ENCODE data around the gene NELFA.
"Not testable (repeated sequence)": the region's sequence is repeated elsewhere in the genome, so short reads cannot be mapped to it uniquely, and the experiment has no call there.

The NELFA gene

GRCh38 chr4:2025817-2026216 is 17.0 kb upstream of the NELFA start (continued):
- TF ChIP-seq TSHZ2 (CRISPR knock-in tag; IDR thresholded peaks at IDR 0.05), result no peak
- TF ChIP-seq SNAI2 (CRISPR knock-in tag; IDR thresholded peaks at IDR 0.05), result no peak
- TF ChIP-seq, protein P1, sequence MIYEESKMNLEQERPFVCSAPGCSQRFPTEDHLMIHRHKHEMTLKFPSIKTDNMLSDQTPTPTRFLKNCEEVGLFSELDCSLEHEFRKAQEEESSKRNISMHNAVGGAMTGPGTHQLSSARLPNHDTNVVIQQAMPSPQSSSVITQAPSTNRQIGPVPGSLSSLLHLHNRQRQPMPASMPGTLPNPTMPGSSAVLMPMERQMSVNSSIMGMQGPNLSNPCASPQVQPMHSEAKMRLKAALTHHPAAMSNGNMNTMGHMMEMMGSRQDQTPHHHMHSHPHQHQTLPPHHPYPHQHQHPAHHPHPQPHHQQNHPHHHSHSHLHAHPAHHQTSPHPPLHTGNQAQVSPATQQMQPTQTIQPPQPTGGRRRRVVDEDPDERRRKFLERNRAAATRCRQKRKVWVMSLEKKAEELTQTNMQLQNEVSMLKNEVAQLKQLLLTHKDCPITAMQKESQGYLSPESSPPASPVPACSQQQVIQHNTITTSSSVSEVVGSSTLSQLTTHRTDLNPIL (CRISPR knock-in tag; IDR thresholded peaks at IDR 0.05; ENCODE audit: low read depth), result no peak
- TF ChIP-seq BACH2 (CRISPR knock-in tag; IDR thresholded peaks at IDR 0.05; ENCODE audit: borderline replicate concordance), result no peak
- no peak for TF ChIP-seq TOX (CRISPR knock-in tag; IDR thresholded peaks at IDR 0.05; ENCODE audit: borderline replicate concordance)
- TF ChIP-seq GLIS3 (CRISPR knock-in tag; IDR thresholded peaks at IDR 0.05), result no peak
- TF ChIP-seq RARB (CRISPR knock-in tag; IDR thresholded peaks at IDR 0.05), result no peak

DNA sequence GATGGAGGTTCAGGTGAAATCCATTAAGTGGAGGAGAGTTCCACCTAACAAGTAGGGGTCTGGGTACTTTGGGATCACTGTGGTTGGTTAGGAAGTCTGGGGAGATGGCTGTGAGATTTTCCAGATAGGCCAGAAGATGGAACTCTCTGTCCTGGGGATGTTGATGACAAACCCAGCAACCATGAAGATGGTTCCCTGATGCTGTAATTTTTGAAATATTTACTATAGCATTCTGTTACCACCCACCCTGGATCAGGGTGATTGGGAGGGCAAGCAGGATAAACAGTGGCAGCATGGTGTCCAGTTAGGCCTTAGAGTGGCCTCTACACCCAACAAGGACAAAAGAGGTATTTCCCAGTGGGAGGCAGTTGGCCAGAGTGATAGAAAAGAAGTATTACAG is 15.9 kb upstream of the NELFA start:
- TF ChIP-seq ZFP30 (CRISPR knock-in tag; IDR thresholded peaks at IDR 0.05) (no peak), SNAI2 (CRISPR knock-in tag; IDR thresholded peaks at IDR 0.05) (no peak)
- TF ChIP-seq, protein P2, sequence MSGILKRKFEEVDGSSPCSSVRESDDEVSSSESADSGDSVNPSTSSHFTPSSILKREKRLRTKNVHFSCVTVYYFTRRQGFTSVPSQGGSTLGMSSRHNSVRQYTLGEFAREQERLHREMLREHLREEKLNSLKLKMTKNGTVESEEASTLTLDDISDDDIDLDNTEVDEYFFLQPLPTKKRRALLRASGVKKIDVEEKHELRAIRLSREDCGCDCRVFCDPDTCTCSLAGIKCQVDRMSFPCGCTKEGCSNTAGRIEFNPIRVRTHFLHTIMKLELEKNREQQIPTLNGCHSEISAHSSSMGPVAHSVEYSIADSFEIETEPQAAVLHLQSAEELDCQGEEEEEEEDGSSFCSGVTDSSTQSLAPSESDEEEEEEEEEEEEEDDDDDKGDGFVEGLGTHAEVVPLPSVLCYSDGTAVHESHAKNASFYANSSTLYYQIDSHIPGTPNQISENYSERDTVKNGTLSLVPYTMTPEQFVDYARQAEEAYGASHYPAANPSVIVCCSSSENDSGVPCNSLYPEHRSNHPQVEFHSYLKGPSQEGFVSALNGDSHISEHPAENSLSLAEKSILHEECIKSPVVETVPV (CRISPR knock-in tag; IDR thresholded peaks at IDR 0.05), result no peak

DNA sequence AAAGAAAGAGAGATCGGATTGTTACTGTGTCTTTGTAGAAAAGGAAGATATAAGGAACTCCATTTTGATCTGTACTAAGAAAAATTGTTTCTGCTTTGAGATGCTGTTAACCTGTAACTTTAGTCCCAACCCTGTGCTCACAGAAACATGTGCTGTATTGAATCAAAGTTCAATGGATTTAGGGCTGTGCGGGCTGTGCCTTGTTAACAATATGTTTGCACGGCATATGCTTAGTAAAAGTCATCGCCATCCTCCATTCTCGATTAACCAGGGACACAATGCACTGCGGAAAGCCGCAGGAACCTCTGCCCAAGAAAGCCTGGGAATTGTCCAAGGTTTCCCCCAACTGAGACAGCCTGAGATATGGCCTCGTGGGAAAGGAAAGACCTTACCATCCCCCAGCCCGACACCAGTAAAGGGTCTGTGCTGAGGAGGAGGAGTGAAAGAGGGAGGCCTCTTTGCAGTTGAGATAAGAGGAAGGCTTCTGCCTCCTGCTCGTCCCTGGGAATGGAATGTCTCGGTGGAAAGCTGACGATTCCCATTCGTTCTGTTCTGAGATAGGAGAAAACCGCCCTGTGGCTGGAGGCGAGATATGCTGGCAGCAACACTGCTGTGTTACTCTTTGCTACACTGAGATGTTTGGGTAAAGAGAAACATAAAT is 12.7 kb upstream of the NELFA start:
- not testable (repeated sequence) for ATAC-seq

More for the DNA sequence above, 15.9 kb upstream of the NELFA start:
- ATAC-seq, result no peak

- ATAC-seq, result no peak
- no peak for TF ChIP-seq GLIS3 (CRISPR knock-in tag; IDR thresholded peaks at IDR 0.05)
- TF ChIP-seq ZFP30 (CRISPR knock-in tag; IDR thresholded peaks at IDR 0.05), result no peak
- TF ChIP-seq SNAI2 (CRISPR knock-in tag; IDR thresholded peaks at IDR 0.05), result no peak
- TF ChIP-seq OSR1 (CRISPR knock-in tag; IDR thresholded peaks at IDR 0.05), result no peak
- TF ChIP-seq RARB (CRISPR knock-in tag; IDR thresholded peaks at IDR 0.05), result no peak
- no peak for TF ChIP-seq BACH2 (CRISPR knock-in tag; IDR thresholded peaks at IDR 0.05; ENCODE audit: borderline replicate concordance)
- no peak for TF ChIP-seq ISL1 (CRISPR knock-in tag; IDR thresholded peaks at IDR 0.05)
- no peak for TF ChIP-seq CSDC2 (CRISPR knock-in tag; IDR thresholded peaks at IDR 0.05)
- TF ChIP-seq ZNF8 (CRISPR knock-in tag; IDR thresholded peaks at IDR 0.05), result no peak
- TF ChIP-seq TSHZ2 (CRISPR knock-in tag; IDR thresholded peaks at IDR 0.05), result no peak
- no peak for TF ChIP-seq ZNF70 (CRISPR knock-in tag; IDR thresholded peaks at IDR 0.05)
- TF ChIP-seq, protein P2 (CRISPR knock-in tag; IDR thresholded peaks at IDR 0.05), result no peak
- TF ChIP-seq TOX (CRISPR knock-in tag; IDR thresholded peaks at IDR 0.05; ENCODE audit: borderline replicate concordance), result no peak
- no peak for TF ChIP-seq PPARA (CRISPR knock-in tag; IDR thresholded peaks at IDR 0.05; ENCODE audit: borderline replicate concordance)
- no peak for TF ChIP-seq POU6F1 (CRISPR knock-in tag; IDR thresholded peaks at IDR 0.05; ENCODE audit: borderline replicate concordance, low read depth)
- no peak for TF ChIP-seq ARNTL (CRISPR knock-in tag; IDR thresholded peaks at IDR 0.05; ENCODE audit: borderline replicate concordance, low read depth)
- no peak for TF ChIP-seq ZNF565 (CRISPR knock-in tag; conservative IDR thresholded peaks at IDR 0.05; ENCODE audit: low read depth)
- TF ChIP-seq TCF4 (CRISPR knock-in tag; IDR thresholded peaks at IDR 0.05; ENCODE audit: borderline replicate concordance), result no peak
- TF ChIP-seq ZC3H10 (CRISPR knock-in tag; IDR thresholded peaks at IDR 0.05), result no peak
- no peak for TF ChIP-seq ESRRG (CRISPR knock-in tag; IDR thresholded peaks at IDR 0.05)
Measured at GRCh38 chr4:2015008-2015407, 6.2 kb upstream of the NELFA start.
